Vein endothelial cell (primary cell): ENCODE measurements around the gene REM2. TPM values are rescaled to one million over a fixed set of nuclear protein-coding genes. Genes with fewer than 3 reads are reported as not detected.

ENCODE experiments used
- small RNA-seq: library from RNA; depleted of rRNA; stranded (forward); fragments of <200 nt; gene quantifications from one replicate; pipeline ENCODE3, GENCODE V24; 2012
- total RNA-seq: library from RNA; depleted of rRNA; stranded (reverse); fragments of >200 nt; gene quantifications from 2 replicates; pipeline ENCODE4 v1.2.3, GENCODE V29; 2012

Gene REM2
- total RNA-seq, result not detected in 2 replicates

GRCh38 chr14:22883173-22883976 is at the start of gene REM2:
REM2 (plus strand) TSS chr14:22883222; CDS start chr14:22883288, 66 bp downstream.

GRCh38 chr14:22836301-22837113 is 46.5 kb upstream of the REM2 start, which contains the start of gene MMP14:
MMP14 (plus strand) TSS chr14:22836585; CDS start chr14:22836818, 233 bp downstream.

GRCh38 chr14:22871224-22872032 is 11.6 kb upstream of the REM2 start, which contains the start of gene LRP10:
LRP10 (plus strand) TSS chr14:22871740; CDS start chr14:22872304, 564 bp downstream.

GRCh38 chr14:22918804-22919600 is 36.0 kb downstream of the REM2 start, which contains the start of gene RBM23:
RBM23 (minus strand) TSS chr14:22919149.

GRCh38 chr14:22929104-22929960 is 46.3 kb downstream of the REM2 start, which contains the start of gene PRMT5:
PRMT5 (minus strand) TSS chr14:22929376; CDS start chr14:22929361, 15 bp downstream.

Small RNAs within 50 kb of the gene (small RNA-seq; reads per million reads assigned to genes)
- not detected for gene RF00019

Other genes starting within 250 kb of the REM2 start
- gene OR6J1, start 238.9 kb upstream of the REM2 start, total RNA-seq, result not detected in 2 replicates
- 84.1 and 96.4 TPM in 2 replicates for gene OXA1L, start 116.5 kb upstream of the REM2 start, total RNA-seq
- gene SLC7A7, start 67.8 kb upstream of the REM2 start, total RNA-seq, result 6.9 and 11.4 TPM in 2 replicates
- 40.8 and 120 TPM in 2 replicates for gene MRPL52, start 53.3 kb upstream of the REM2 start, total RNA-seq
- gene MMP14, start 46.6 kb upstream of the REM2 start, total RNA-seq, result 268 and 400 TPM in 2 replicates
- 116 and 127 TPM in 2 replicates for gene LRP10, start 11.5 kb upstream of the REM2 start, total RNA-seq
- gene RBM23, start 35.9 kb downstream of the REM2 start, total RNA-seq, result 61.1 and 90.1 TPM in 2 replicates
- 59.2 and 61.7 TPM in 2 replicates for gene PRMT5, start 46.2 kb downstream of the REM2 start, total RNA-seq
- 46.7 and 60.8 TPM in 2 replicates for gene HAUS4, start 73.9 kb downstream of the REM2 start, total RNA-seq
- 54.9 and 71.9 TPM in 2 replicates for gene AJUBA, start 99.3 kb downstream of the REM2 start, total RNA-seq
- 5.8 and 6.2 TPM in 2 replicates for gene C14orf93, start 126.9 kb downstream of the REM2 start, total RNA-seq
- gene PSMB5, start 151.7 kb downstream of the REM2 start, total RNA-seq, result 184 and 233 TPM in 2 replicates
- gene PSMB11, start 159.0 kb downstream of the REM2 start, total RNA-seq, result not detected in 2 replicates
- gene CDH24, start 174.3 kb downstream of the REM2 start, total RNA-seq, result 10.8 and 18.9 TPM in 2 replicates
- 97.0 and 102 TPM in 2 replicates for gene ACIN1, start 211.9 kb downstream of the REM2 start, total RNA-seq
- gene C14orf119, start 212.3 kb downstream of the REM2 start, total RNA-seq, result 37.7 and 45.7 TPM in 2 replicates
- gene CIROP, start 221.8 kb downstream of the REM2 start, total RNA-seq, result not detected in 2 replicates
- not detected in 2 replicates for gene CEBPE, start 236.0 kb downstream of the REM2 start, total RNA-seq